Occipital lobe (tissue), 2 donors: ENCODE measurements around the gene TRPM4. TPM values are rescaled to one million over a fixed set of nuclear protein-coding genes. Genes with fewer than 3 reads are reported as not detected.
"Not testable (repeated sequence)": the region's sequence is repeated elsewhere in the genome, so short reads cannot be mapped to it uniquely, and the experiment has no call there.

Experiments
- DNase-seq: peaks from one replicate; lab custom pipeline; 2025; lab: John Stamatoyannopoulos, UW
- total RNA-seq: library from RNA; depleted of rRNA; stranded (reverse); fragments of >200 nt; gene quantifications from one replicate; pipeline ENCODE4 v1.2.3, GENCODE V29; 2014

Gene TRPM4
- total RNA-seq, 1 donor from 2014 or later = 4.7 TPM

DNA sequence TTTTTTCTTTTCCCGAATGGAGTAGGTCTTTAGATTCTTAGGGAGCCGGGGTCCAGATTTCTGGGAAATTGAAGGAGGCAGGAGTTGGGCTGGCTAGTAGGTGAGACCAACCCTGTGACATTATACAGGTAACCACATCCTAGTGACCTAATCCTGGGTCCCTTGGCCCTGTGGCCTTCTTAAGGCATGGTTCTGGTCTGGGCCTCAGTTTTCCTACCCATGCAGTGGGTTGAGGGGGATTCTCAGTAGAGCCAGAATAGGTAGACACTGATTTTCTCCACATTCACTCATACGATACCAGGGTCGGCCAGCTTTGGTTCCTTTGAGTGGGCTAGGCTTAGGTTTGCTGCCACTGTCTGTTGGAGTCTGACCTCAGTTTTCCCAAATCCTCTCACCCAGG, 31.0 kb upstream of the TRPM4 start:
- DNase-seq = no peak

DNA sequence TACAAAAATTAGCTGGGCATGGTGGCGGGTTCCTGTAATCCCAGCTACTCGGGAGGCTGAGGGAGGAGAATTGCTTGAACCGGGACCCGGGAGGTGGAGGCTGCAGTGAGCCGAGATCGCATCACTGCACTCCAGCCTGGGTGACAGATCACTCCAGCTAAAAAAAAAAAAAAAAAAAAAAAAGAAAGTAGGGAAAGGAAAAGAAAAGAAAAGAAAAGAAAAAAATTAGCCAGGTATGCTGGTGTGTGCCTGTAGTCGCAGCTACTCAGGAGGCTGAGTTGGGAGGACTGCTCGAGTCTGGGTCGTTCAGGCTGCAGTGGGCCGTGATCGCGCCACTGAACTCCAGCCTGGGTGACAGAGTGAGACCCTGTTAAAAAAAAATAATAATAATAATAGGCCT, 30.4 kb upstream of the TRPM4 start:
- not testable (repeated sequence) for DNase-seq

DNA sequence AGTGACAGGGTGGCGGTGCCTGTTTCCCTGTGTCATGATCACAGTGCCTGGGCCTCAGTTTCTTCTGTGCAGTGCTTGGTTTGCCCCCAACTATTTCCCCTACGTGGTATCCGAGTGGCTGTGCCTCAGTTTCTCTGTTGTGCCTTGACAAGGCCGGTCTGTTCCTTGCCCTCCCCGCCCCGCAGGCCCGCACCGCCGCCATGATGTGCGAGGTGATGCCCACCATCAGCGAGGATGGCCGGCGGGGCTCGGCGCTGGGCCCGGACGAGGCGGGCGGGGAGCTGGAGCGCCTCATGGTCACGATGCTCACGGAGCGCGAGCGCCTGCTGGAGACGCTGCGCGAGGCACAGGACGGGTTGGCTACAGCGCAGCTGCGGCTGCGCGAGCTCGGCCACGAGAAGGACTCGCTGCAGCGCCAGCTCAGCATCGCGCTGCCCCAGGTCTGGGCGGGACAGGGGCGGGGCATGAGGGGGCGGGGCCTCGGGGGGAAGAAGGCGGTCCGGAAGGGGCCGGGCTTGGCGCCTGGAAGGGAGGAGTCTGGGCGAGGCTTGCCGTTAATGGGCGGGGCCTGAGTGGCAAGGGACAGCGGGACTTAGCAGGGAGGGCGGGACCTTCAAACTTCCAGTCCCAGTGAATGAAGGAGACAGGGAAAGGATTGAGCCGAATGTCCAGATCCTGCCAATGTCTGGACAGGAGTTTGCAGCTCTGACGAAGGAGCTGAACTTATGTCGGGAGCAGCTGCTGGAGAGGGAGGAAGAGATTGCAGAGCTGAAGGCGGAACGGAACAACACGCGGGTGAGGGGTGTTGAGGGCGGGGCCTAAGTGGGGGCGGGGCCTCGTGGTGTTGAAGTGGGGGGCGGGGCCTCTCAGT, 29.7 kb upstream of the TRPM4 start:
- peak; percentile 97 for DNase-seq

GRCh38 chr19:49128545-49129237, 28.9 kb upstream of the TRPM4 start:
- DNase-seq = no peak

DNA sequence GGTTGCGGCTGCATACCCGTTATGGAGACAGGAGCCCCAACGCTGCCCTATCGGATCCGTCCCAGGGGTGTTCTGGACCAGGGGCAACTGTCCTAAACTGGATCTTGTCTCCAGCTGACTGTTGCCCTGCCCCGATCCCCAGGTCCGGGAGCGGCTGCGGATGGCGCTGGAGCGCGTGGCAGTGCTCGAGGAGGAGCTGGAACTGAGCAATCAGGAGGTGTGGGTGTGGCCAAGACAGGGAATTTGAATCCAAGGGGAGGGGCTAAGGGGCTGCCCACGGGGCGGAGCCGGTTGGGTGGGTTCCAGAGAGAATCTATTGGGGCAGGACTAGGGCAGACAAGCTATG, 28.4 kb upstream of the TRPM4 start:
- DNase-seq = no peak

DNA sequence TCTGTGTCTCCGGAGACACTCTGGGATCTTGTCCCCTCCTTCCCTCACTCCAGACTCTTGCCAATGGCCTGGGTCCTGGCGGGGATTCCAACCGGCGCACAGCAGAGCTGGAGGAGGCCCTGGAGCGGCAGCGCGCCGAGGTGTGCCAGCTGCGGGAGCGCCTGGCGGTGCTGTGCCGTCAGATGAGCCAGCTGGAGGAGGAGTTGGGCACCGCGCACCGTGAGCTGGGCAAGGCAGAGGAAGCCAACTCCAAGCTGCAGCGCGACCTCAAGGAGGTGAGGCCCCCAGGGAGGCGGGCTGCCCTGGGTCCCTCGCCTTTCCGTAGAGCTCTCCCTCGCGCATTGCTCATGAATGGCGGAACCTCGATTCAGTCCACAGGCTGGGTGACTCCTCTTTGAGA, 27.3 kb upstream of the TRPM4 start:
- no peak for DNase-seq

DNA sequence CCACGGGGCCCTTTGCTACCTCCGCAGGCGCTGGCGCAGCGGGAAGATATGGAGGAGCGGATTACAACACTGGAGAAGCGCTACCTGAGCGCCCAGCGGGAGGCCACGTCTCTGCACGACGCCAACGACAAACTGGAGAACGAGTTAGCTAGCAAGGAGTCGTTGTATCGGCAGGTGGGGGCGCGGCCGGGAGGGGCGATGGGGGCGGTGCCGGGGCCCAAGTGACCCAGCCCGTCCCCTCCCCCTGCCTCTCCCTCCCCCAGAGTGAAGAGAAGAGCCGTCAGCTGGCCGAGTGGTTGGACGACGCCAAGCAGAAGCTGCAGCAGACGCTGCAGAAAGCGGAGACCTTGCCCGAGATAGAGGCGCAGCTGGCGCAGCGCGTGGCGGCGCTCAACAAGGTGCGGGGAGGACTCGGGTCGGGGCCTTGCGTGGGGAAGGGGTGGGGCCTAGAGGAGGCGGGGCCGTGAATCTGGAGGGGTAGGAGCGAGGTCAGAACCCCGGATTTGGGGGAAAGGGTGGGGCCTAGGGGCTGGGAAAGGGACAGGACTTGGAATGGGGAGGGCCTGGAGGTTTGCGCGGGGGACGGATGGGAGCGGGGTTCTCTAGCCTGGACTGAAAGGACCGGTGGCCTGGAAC, 24.5 kb upstream of the TRPM4 start:
- no peak for DNase-seq

GRCh38 chr19:49133621-49134454, 23.8 kb upstream of the TRPM4 start:
- DNase-seq = no peak

- DNase-seq = no peak
Observed at GRCh38 chr19:49135686-49136085, 21.9 kb upstream of the TRPM4 start.

GRCh38 chr19:49136771-49137171, 20.8 kb upstream of the TRPM4 start:
- no peak for DNase-seq

GRCh38 chr19:49140951-49141350, 16.6 kb upstream of the TRPM4 start:
- DNase-seq = no peak

DNA sequence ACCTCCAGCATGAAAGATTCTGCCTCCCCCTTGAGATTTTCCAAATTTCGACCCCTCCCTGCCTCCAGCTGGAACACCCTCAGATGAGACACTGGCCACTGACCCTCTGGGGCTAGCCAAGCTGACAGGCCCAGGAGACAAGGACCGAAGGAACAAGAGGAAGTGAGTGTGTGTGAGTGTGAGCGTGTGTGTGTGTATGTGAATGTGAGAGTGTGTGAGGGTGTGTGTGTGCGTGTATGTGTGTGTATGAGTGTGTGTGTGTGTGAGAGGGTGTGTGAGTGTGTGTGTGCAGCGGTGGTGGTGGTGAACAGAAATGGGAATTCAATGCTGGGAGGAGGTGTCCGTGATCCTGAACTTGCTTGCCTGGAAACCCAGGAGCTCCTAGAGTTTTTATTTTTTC, 16.2 kb upstream of the TRPM4 start:
- no peak for DNase-seq

GRCh38 chr19:49142866-49143335, 14.7 kb upstream of the TRPM4 start:
- peak; percentile 84 for DNase-seq

DNA sequence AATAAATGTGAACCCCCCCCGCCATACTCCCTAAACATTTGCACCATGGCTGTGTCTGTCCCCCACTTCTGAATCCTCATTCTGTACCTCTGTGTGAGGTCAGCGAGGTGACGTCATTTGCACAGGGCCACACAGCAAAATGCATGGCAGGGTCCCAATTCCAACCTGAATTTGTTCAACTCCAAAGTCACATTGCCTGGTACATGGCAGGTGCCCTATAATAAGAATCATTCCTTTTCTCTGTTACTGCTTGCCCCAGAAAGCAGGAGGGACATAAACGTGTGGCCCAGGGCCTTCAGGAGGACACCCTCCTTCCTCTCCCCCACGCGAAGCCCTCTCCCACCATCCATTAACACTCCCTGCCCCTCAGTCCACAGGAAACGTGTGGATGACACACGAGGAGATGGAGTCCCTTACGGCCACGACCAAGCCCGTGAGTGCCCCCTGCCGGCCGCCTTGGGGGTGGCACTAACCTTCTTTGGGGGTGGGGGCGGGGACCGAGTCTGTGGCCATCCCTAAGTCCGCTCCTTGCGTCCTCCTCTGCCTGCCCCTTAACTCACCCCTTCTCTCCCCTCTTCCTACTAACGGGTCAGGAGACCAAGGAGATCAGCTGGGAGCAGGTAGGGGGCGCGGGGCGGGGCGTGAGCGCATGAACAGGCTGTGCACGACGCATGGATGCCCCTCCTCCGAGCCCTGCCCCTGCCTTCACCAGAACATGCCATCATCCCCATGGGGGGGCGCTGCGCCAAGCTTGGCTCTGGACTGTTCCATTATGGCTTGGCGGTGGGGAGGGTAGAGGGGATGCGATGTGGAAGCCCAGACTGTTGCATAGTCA, 11.8 kb upstream of the TRPM4 start:
- DNase-seq = peak; percentile 41

GRCh38 chr19:49146408-49146770, 11.2 kb upstream of the TRPM4 start:
- not testable (repeated sequence) for DNase-seq

DNA sequence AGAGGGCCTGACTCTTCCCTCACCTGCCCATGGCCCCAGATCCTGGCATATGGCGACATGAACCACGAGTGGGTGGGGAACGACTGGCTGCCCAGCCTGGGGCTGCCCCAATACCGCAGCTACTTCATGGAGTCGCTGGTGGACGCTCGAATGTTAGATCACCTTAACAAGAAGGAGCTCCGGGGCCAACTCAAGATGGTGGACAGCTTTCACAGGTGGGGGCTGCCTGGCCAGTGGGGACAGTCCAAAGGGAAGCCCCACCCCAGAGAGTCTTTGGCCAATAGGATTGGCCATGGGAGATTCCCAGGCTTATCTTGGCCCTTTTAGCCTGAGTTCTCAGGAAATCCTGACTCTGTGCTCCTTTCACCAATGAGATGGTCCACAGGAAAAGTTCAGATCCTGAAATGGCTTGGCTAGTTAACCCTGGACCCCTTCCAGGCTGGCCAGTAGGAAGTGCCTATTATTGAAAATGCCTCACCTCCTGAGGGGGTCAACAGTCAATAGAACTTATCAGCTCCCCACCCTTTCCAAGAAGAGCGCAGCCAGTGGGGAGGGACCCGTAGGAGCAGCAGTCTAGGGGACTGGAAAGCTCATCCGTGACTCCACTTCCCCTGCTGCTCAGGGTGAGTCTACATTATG, 9.4 kb upstream of the TRPM4 start:
- no peak for DNase-seq

GRCh38 chr19:49148784-49149651, 8.6 kb upstream of the TRPM4 start:
- peak; percentile 80 for DNase-seq

GRCh38 chr19:49149652-49150105, 7.9 kb upstream of the TRPM4 start:
- DNase-seq = peak; percentile 75
